ENCODE results near the gene LMX1A. TPM values are rescaled to one million over a fixed set of nuclear protein-coding genes. Genes with fewer than 3 reads are reported as not detected.

Gene LMX1A
- total RNA-seq, 4 donors from 2014 or later: 0.18 to 0.67 (median 0.38) TPM; not detected in 1

DNA sequence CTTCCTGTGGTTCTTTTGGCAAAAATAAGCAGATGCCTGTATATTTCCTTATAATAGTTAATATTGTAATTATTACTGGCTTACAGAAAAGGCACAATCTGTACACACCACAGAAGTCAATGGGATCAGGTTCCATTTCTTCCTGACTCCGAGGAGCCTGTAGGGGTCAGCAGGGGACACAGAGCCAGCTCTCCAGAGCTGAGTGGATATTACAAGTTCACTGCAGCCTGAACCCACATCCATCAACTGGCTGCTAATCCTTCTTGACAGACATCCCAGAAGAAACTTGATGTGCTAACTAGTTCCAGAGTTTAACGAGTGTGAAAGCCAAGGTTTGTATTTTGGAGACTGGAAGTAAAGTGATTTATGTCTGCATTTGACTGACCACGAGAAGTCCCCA lies 203.8 kb downstream of the LMX1A start:
- Histone ChIP-seq H3K27ac (no peak overlapping the region), H3K36me3 (no peaks in the 10 kb centered on the region), H3K9me3 (no peaks in the 10 kb centered on the region), H3K4me3 (no peak overlapping the region), H3K27me3 (peaks cover 0 to 19% (median 0%) of the 10 kb centered on the region in 4 donors), H3K4me1 (peaks cover 0 to 9% (median 0%) of the 10 kb centered on the region in 3 donors)
- intact Hi-C loops (cut with DNase I): no loop called here
- no peak for DNase-seq
- TF ChIP-seq CTCF (IDR thresholded peaks at IDR 0.05) (peak in 2 of 6 experiments; percentile 11 to 25), POLR2A (IDR thresholded peaks at IDR 0.05) (no peak)
- 9 to 29% methylated on average over 3 of the region's 3 CpGs for WGBS, 2 donors

DNA sequence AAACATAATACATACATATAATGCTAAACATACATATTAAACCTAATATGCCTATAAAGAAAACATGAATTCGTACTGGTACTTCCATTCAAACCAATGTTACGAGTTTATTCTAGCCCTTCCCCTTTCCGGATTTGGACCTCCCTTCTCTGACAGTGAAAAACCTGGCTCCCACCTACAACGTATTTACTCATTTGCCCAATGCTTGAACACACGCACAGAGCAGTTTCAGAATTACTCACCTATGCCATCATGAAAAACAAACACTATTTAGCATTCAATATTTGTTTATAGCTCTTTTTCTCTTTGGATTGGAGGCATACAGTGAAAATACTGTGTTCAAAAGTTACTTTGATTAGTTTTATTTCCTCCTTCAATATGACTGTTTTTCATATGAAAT lies 204.4 kb downstream of the LMX1A start:
- no peak overlapping the region for H3K4me3 ChIP-seq
- peaks cover 0 to 13% (median 0%) of the 10 kb centered on the region in 4 donors for H3K27me3 ChIP-seq
- H3K4me1 ChIP-seq: peaks cover 0 to 9% (median 0%) of the 10 kb centered on the region in 3 donors
- WGBS, 2 donors: 70 to 75% methylated on average over 5 of the region's 5 CpGs
- no peak overlapping the region for H3K27ac ChIP-seq
- no peaks in the 10 kb centered on the region for H3K36me3 ChIP-seq
- H3K9me3 ChIP-seq: no peaks in the 10 kb centered on the region
- no peak for TF ChIP-seq CTCF (IDR thresholded peaks at IDR 0.05)
- no peak for TF ChIP-seq POLR2A (IDR thresholded peaks at IDR 0.05)
- intact Hi-C loops (cut with DNase I): no loop called here
- no peak for DNase-seq

Other genes starting within 250 kb of the LMX1A start
- under 1 TPM in 2 of 4 donors, not detected in 2; 0.15 to 0.38 TPM for gene RXRG, start 88.4 kb upstream of the LMX1A start, total RNA-seq
- not detected for gene LRRC52, start 187.3 kb upstream of the LMX1A start, total RNA-seq

All from esophagus squamous epithelium (tissue), 5 donors.